Astrocyte of the spinal cord (primary cell): ENCODE data around the gene MARVELD1.

Experiments used
- DNase-seq: peaks from one replicate; pipeline ENCODE4 v3.0.0; 2011; ENCODE audit warnings: low read depth, low spot score
- H3K4me3 ChIP-seq: 2 replicates; pipeline ENCODE4 v1.5.1; 2011; ENCODE audit warnings: low read depth, mild to moderate bottlenecking, low read length, moderate library complexity
- CTCF ChIP-seq: IDR thresholded peaks from 2 replicates; pipeline ENCODE4 v1.5.1; 2012; ENCODE audit warnings: low read depth, mild to moderate bottlenecking, low read length, inconsistent platforms
- in situ Hi-C: cut with HindIII; loops from 2 replicates; pipeline ENCODE4 v1.10.0; 2017; ENCODE audit warnings: low sequenced_read_pairs

MARVELD1 gene

GRCh38 chr10:97714401-97715258 lies 1.1 kb downstream of the MARVELD1 start:
- peak overlapping the region; percentile 69 for H3K4me3 ChIP-seq
- peak; percentile 72 for DNase-seq
- in situ Hi-C loops: no loop called here
- TF ChIP-seq CTCF: no peak

GRCh38 chr10:97715259-97715874 lies 1.8 kb downstream of the MARVELD1 start:
- no peak for TF ChIP-seq CTCF
- in situ Hi-C loops: no loop called here
- H3K4me3 ChIP-seq: peak overlapping the region; percentile 69
- no peak for DNase-seq

- in situ Hi-C loops: no loop called here
- DNase-seq: no peak
- no peak overlapping the region for H3K4me3 ChIP-seq
- no peak for TF ChIP-seq CTCF
Measured at GRCh38 chr10:97717627-97718026, 4.1 kb downstream of the MARVELD1 start.

- DNase-seq: no peak
- TF ChIP-seq CTCF: no peak
- H3K4me3 ChIP-seq: no peak overlapping the region
- in situ Hi-C loops: no loop called here
Measured at GRCh38 chr10:97718178-97718577, 4.6 kb downstream of the MARVELD1 start.

- DNase-seq: no peak
- H3K4me3 ChIP-seq: no peak overlapping the region
- in situ Hi-C loops: no loop called here
- no peak for TF ChIP-seq CTCF
Measured at GRCh38 chr10:97718659-97719142, 5.2 kb downstream of the MARVELD1 start.

GRCh38 chr10:97719602-97720001 lies 6.1 kb downstream of the MARVELD1 start:
- in situ Hi-C loops: no loop called here
- no peak for TF ChIP-seq CTCF
- DNase-seq: no peak
- no peak overlapping the region for H3K4me3 ChIP-seq
